GM12878 (cell line): ENCODE measurements around the gene SARS1. TPM values are rescaled to one million over a fixed set of nuclear protein-coding genes. Genes with fewer than 3 reads are reported as not detected.

Experiments used
- CHD2 ChIP-seq: IDR thresholded peaks from 2 replicates; pipeline ENCODE4 v1.6.1; 2011; ENCODE audit warnings: low read depth, low read length, improper control_type of control experiment, borderline replicate concordance
- CHD4 ChIP-seq: fragments of 200-600 bp; sonication (generic); IDR thresholded peaks from 2 replicates; pipeline ENCODE4 v1.6.1; 2016; ENCODE audit warnings: mild to moderate bottlenecking
- CREB1 ChIP-seq: IDR thresholded peaks from 2 replicates; pipeline ENCODE4 v1.6.1; 2012; ENCODE audit warnings: low read depth, mild to moderate bottlenecking, inconsistent platforms
- CUX1 ChIP-seq: IDR thresholded peaks from 2 replicates; pipeline ENCODE4 v1.6.1; 2012; ENCODE audit warnings: improper control_type of control experiment, low read depth, low read length; ENCODE audit not compliant: insufficient replicate concordance
- E2F4 ChIP-seq: IDR thresholded peaks from 2 replicates; pipeline ENCODE4 v1.6.1; 2012; ENCODE audit warnings: low read depth, low read length, improper control_type of control experiment
- ESRRA ChIP-seq: IDR thresholded peaks from 2 replicates; pipeline ENCODE4 v1.6.1; 2012; ENCODE audit warnings: mild to moderate bottlenecking, low read length, improper control_type of control experiment
- ETV6 ChIP-seq, 2 experiments: fragments of 450-650 bp in 1 of 2; IDR thresholded peaks in 1 of 2; conservative IDR thresholded peaks in 1 of 2; 2 replicates each; pipeline ENCODE4 v1.6.1; 2014; ENCODE audit warnings: antibody characterized with exemption in 1 of 2, borderline replicate concordance in 1 of 2, low read depth in 1 of 2, mild to moderate bottlenecking in 1 of 2, moderate library complexity in 1 of 2
- EZH2 ChIP-seq: IDR thresholded peaks from 2 replicates; pipeline ENCODE4 v1.6.1; 2012; ENCODE audit warnings: low read depth, mild to moderate bottlenecking, control low read depth, inconsistent platforms, low read length, borderline replicate concordance; ENCODE audit not compliant: control insufficient read depth
- HDGF ChIP-seq: fragments of 450-650 bp; IDR thresholded peaks from 2 replicates; pipeline ENCODE4 v1.6.1; 2016; ENCODE audit warnings: antibody characterized with exemption
- KDM1A ChIP-seq: fragments of 200-600 bp; sonication (generic); IDR thresholded peaks from 2 replicates; pipeline ENCODE4 v1.6.1; 2016; ENCODE audit warnings: borderline replicate concordance
- KLF5 ChIP-seq: fragments of 450-650 bp; IDR thresholded peaks from 2 replicates; pipeline ENCODE4 v1.6.1; 2014; ENCODE audit warnings: mild to moderate bottlenecking; ENCODE audit not compliant: partially characterized antibody
- NFXL1 ChIP-seq: fragments of 450-650 bp; IDR thresholded peaks from 2 replicates; pipeline ENCODE4 v1.6.1; 2017; ENCODE audit warnings: antibody characterized with exemption, mild to moderate bottlenecking, borderline replicate concordance
- NR2F1 ChIP-seq: fragments of 450-650 bp; conservative IDR thresholded peaks from 2 replicates; pipeline ENCODE4 v1.6.1; 2017; ENCODE audit warnings: mild to moderate bottlenecking
- PML ChIP-seq: IDR thresholded peaks from 2 replicates; pipeline ENCODE4 v1.6.1; 2012; ENCODE audit warnings: low read length, inconsistent platforms
- POLR2AphosphoS2 ChIP-seq: IDR thresholded peaks from 2 replicates; pipeline ENCODE4 v1.6.1; 2011; ENCODE audit warnings: low read depth, mild to moderate bottlenecking, low read length, improper control_type of control experiment, moderate library complexity
- POLR2AphosphoS5 ChIP-seq: IDR thresholded peaks from 2 replicates; pipeline ENCODE4 v1.6.1; 2011; ENCODE audit warnings: mild to moderate bottlenecking, low read length, inconsistent platforms
- SIN3A ChIP-seq: IDR thresholded peaks from 2 replicates; pipeline ENCODE4 v1.6.1; 2012; ENCODE audit warnings: low read depth, low read length, improper control_type of control experiment
- SMAD1 ChIP-seq: fragments of 450-650 bp; IDR thresholded peaks from 2 replicates; pipeline ENCODE4 v1.6.1; 2018; ENCODE audit warnings: mild to moderate bottlenecking, low read depth; ENCODE audit not compliant: partially characterized antibody
- ZNF207 ChIP-seq: fragments of 450-650 bp; IDR thresholded peaks from 2 replicates; pipeline ENCODE4 v1.6.1; 2014; ENCODE audit warnings: antibody characterized with exemption, mild to moderate bottlenecking, borderline replicate concordance
- polyA plus RNA-seq, 11 experiments: library from polyadenylated mRNA; depleted of rRNA in 4 of 11; unstranded in 6 of 11; stranded (reverse) in 5 of 11; fragments of >200 nt; fragmentation: Nextera tagmentation in 4 of 11; fragmentation: Illumina TruSeq in 1 of 11; extraction: Ambion mirVana in 4 of 11; extraction: Trizol in 1 of 11; gene quantifications; 1 replicate in 1 of 11; 2 replicates in 10 of 11; pipeline versions ENCODE4 v1.2.1 to v1.2.3, GENCODE V29; 2011 to 2016; ENCODE audit warnings: inconsistent platforms in 2 of 11, missing spikeins in 2 of 11, low read depth in 1 of 11
- total RNA-seq, 4 experiments: library from RNA; depleted of rRNA in 3 of 4; stranded (reverse); fragments of >200 nt in 3 of 4; fragmentation: Illumina TruSeq in 1 of 4; extraction: Trizol in 1 of 4; gene quantifications; 2 replicates each; pipeline versions ENCODE4 v1.2.1 to v1.2.3, GENCODE V29; 2013 to 2021
- TF ChIP-seq, protein P1 (sequence below): IDR thresholded peaks from 2 replicates; pipeline ENCODE4 v1.6.1; 2012; ENCODE audit warnings: mild to moderate bottlenecking, low read depth, low read length

Gene SARS1
- total and polyA plus RNA-seq, 10 of the 15 experiments (the other 5 are each of a cell fraction or from before 2014, with no cell fraction given) = 103 to 202 (median 138) TPM

GRCh38 chr1:109213824-109214693, at the start of gene SARS1 (continued):
- no peak for TF ChIP-seq ZNF207
- TF ChIP-seq CUX1 = no peak
- peak; percentile 15; the same call in 1 of the 2 replicates for TF ChIP-seq HDGF
- no peak; the same call in 1 of the 2 replicates for TF ChIP-seq E2F4
- TF ChIP-seq SMAD1 = no peak
- no peak for TF ChIP-seq NFXL1
- peak; percentile 91 for TF ChIP-seq SIN3A
- no peak for TF ChIP-seq ESRRA
- TF ChIP-seq CHD4 = no peak
- TF ChIP-seq PML = peak; percentile 80; the same call in 1 of the 2 replicates
- peak; percentile 55; the same call in 1 of the 2 replicates for TF ChIP-seq POLR2AphosphoS5
- TF ChIP-seq, protein P1, sequence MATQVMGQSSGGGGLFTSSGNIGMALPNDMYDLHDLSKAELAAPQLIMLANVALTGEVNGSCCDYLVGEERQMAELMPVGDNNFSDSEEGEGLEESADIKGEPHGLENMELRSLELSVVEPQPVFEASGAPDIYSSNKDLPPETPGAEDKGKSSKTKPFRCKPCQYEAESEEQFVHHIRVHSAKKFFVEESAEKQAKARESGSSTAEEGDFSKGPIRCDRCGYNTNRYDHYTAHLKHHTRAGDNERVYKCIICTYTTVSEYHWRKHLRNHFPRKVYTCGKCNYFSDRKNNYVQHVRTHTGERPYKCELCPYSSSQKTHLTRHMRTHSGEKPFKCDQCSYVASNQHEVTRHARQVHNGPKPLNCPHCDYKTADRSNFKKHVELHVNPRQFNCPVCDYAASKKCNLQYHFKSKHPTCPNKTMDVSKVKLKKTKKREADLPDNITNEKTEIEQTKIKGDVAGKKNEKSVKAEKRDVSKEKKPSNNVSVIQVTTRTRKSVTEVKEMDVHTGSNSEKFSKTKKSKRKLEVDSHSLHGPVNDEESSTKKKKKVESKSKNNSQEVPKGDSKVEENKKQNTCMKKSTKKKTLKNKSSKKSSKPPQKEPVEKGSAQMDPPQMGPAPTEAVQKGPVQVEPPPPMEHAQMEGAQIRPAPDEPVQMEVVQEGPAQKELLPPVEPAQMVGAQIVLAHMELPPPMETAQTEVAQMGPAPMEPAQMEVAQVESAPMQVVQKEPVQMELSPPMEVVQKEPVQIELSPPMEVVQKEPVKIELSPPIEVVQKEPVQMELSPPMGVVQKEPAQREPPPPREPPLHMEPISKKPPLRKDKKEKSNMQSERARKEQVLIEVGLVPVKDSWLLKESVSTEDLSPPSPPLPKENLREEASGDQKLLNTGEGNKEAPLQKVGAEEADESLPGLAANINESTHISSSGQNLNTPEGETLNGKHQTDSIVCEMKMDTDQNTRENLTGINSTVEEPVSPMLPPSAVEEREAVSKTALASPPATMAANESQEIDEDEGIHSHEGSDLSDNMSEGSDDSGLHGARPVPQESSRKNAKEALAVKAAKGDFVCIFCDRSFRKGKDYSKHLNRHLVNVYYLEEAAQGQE = no peak; the same call in 1 of the 2 replicates
- no peak for TF ChIP-seq EZH2
- peak; percentile 69 for TF ChIP-seq KLF5
- TF ChIP-seq ETV6 (conservative IDR thresholded peaks at IDR 0.05 in 1 of 2, IDR thresholded peaks at IDR 0.05 in 1 of 2; ENCODE audit: borderline replicate concordance in 1 of 2, low read depth in 1 of 2) = no peak
- peak; percentile 83 for TF ChIP-seq POLR2AphosphoS2
- TF ChIP-seq KDM1A = no peak
- TF ChIP-seq CREB1 = no peak
- TF ChIP-seq CHD2 = 0 out of 2 replicates have a peak, but pooled peaks have one; percentile 20
- TF ChIP-seq NR2F1 = peak; percentile 47
